CD4-positive, alpha-beta T cell treated with Interferon gamma for 1 hour (primary cell): ENCODE data around the gene CDK13.

Experiments used
- DNase-seq: peaks from one replicate; pipeline ENCODE4 v3.0.0-alpha.2; 2020

Gene CDK13

DNA sequence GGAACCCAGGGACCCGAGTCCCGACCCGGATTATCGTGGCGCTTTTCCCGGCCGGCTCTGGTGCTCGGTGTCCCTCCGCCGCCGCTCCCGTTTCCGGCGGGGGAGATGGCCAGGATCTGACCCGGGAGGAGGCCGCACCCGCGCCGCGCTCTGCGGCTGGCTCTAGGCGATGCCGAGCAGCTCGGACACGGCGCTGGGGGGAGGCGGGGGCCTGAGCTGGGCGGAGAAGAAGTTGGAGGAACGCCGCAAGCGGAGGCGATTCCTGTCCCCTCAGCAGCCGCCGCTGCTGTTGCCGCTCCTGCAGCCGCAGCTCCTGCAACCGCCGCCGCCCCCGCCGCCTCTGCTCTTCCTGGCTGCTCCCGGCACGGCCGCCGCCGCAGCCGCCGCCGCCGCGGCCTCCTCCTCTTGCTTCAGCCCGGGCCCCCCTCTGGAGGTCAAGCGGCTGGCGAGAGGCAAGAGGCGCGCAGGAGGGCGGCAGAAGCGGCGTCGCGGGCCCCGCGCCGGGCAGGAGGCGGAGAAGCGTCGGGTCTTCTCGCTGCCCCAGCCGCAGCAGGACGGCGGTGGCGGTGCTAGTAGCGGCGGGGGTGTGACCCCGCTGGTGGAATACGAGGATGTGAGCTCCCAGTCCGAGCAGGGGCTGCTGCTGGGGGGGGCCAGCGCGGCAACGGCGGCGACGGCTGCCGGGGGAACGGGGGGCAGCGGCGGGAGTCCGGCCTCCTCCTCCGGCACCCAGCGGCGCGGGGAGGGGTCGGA lies 593 bp downstream of the CDK13 start:
- DNase-seq = peak; percentile 29

DNA sequence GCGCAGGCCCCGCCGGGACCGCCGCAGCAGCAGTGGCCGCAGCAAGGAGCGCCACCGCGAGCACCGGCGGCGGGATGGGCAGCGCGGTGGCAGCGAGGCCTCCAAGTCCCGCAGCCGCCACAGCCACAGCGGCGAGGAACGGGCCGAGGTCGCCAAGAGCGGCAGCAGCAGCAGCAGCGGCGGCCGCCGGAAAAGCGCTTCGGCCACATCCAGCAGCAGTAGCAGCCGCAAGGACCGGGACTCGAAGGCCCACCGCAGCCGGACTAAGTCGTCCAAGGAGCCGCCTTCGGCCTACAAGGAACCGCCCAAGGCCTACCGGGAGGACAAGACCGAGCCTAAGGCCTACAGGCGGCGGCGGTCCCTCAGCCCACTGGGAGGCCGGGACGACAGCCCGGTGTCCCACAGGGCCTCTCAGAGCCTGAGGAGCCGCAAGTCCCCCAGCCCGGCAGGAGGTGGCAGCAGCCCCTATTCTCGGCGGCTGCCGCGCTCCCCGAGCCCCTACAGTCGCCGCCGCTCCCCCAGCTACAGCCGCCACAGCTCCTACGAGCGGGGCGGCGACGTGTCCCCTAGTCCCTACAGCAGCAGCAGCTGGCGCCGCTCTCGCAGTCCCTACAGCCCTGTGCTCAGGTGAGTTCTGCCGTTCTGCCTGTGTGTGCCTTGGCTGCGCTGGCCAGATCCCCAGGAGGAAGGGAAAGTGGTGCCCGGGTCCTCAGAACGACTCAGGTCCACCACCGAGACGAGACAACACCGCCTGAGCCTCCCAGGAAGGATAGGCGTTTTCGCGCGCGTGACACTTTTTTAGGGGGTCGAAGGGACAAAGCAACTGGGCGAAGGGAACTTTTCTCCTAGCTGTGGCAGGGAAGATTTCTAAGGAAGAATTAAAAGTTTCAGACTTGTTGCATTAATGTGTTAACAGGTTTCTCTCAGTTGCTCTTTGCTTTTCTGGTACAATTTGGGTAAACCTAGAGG lies 1.5 kb downstream of the CDK13 start:
- peak; percentile 75 for DNase-seq

DNA sequence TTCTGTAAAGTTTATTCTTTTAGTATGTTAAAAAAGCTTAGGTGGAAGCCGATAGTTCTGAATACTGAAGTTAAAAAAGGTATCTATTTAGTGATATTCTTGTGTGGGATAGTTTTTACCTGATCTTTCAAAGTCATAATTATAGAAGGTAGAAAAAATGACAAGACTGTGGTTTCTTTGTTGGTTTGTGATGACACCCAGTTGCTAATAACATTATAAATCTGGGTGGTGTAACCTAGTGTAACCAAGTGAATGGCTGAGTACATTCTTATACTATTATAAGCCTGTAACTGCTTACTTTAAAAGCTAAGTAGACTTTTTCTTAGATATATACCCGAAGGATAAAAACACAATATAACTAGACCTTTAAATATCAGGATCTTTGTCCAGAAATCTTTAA lies 2.3 kb downstream of the CDK13 start:
- DNase-seq = no peak

DNA sequence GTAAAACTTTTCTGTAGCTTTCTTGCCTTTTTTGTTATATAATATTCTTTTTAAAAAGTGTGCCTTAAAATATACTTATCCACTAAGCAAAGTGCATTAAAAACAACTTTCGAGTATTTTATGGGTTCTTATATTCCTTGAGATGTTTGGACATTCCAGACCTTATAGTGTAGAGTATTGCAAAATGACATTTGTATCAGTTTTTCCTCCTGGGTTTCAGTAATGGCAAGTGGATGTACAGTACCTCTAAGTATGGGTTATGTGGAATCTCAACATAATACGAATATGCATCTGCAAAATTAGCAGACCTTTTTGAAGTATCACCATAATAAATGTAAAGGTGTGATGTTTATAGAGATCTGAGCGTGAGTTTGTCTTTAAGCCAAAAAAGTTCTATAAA lies 2.7 kb downstream of the CDK13 start:
- DNase-seq = no peak

DNA sequence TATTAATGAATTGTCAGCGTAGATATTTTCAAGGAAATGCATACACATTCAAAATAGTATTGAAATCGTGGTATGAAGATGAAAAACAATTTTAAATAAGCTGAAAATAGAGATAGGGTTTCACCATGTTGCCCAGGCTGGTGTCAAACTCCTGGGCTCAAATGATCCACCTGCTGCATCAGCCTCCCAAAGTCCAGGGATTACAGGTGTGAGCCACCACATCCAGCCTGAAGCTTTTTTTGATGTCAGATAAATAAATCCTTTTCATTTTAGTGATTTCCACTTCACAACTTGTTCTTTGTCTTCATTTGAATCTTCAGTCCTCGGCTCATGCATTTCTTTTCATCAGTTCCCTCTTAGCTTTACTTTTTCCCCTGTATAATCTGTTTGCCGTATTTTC lies 4.6 kb downstream of the CDK13 start:
- DNase-seq = no peak

DNA sequence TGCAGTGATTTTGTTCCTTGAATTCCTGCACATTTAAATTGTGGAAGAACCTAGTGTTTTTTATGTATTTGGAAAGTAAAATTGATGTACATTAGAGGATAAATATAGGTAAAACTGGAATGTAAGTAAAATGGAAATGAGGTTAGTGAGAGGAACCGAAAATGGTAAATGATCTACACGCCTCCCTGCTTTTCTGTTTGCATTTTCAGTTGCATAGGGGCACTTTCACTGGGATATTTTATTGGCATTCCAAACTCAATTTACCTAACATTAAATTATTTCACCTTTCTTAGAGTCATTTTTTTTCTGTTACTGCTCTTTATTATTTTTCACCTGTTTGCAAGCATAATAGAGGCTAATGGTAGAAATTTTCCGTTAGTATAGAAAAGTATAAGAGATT lies 8.0 kb downstream of the CDK13 start:
- no peak for DNase-seq

DNA sequence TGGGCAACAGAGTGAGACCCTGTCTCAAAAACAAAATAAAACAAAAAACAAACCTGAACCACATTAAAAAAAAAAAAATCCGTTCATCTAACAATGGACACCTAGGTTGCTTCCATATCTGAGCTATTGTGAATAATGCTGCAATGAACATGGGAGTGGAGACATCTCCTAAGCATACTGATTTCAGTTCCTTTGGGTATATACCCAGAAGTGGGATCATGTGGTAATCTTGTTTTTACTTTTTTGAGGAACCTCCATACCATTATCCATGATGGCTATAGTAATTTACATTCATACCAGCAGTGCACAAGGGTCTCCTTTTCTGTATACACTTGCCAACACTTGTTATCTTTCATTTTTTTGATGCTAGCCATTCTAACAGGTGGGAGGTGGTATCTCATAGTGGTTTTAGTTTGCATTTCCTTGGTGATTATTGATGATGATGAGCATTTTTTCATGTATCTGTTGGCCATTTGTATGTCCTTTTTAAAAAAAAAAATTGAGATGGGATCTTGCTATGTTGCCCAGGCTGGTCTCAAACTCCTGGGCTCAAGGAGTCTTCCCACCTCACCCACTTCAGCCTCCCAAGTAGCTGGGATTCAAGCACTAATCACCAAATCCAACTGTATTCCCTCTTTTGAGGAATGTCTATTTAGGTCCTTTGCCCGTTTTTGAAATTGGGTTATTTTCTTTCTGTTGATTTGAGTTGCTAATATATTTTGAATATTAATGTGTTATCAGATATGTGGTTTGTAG lies 17.5 kb downstream of the CDK13 start:
- no peak for DNase-seq

DNA sequence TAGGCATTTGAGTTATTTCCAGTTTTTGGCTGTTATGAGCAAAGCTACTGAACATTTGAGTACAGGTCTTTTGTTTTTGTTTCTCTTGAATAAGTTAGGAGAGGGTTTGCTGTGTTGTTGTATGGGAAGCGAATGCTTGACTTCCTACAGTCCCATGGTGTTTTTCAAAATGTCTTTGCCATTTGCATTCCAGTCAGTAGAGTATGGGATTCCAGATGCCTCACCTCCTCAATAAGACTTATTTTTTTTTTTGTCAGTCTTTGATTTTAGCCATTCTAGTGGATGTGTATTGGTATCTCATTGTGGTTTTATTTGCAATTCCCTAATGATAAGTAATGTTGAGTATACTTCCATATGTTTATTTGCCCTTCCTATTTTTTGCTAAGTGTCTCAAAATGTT lies 19.4 kb downstream of the CDK13 start:
- no peak for DNase-seq

DNA sequence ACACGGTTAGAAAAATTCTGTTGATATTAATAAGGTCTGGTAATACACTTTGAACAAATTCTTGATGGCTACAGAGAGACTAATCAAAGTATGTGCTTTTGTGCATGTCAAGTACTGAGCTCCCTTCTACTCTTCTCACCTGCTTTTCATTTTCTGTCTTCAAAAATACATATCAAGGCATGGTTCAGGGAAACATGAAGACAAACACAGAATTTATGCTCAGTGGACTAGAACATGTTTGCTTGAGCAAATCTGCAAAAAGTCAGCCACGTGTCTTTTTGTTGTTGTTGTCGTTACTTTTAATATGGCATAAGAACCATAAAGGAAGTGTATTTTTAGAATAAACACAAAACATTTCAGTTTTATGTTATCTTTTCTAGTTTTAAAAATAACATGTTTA lies 21.9 kb downstream of the CDK13 start:
- DNase-seq = no peak

DNA sequence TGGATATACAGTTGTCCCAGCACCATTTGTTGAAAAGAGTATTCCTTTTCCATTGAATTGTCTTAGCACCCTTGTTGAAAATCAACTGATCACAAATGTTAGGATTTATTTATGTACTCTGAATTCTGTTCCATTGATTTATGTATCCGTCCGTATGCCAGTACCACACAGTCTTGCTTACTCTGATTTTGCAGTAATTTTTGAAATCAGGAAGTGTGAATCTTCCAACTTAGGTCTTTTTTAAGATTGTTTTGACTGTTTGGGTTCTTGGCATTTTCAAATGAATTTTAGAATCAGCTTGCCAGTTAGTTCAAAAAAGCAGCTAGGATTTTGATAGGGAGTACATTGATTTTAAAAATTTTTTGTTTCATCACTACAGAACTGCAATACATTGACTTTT lies 23.7 kb downstream of the CDK13 start:
- DNase-seq = no peak

DNA sequence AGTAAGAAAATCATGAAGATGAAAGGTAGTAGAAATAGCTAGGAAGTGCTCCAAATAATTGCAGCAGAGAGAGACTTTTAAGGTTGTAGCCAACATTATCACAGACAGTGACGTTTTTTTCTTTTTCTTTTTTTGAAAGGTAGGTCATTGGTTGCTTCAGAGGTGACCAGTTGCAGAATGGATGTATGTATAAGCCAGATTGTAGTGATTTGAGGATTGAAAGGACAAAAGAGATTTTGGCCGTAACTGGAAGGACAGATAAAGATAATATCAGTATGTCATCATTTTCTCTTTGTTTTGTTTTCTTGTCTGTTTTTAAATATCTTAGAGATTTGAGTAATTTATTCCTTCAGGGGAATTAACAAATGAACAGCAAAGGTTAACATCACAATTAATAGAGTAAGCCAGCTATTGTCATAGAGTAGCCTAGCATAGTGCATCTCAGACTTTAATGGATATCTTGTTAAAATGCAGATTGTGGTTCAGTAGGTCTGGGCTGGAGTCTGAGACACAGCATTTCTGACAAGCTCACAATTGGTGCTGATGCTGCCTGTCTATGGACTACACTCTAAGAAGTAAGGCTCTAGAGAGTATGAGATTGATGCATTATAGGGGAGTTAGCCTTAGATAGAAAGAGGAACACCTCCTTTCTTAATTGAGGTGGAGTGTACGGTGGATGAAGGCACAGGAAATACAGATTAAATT lies 28.3 kb downstream of the CDK13 start:
- no peak for DNase-seq

DNA sequence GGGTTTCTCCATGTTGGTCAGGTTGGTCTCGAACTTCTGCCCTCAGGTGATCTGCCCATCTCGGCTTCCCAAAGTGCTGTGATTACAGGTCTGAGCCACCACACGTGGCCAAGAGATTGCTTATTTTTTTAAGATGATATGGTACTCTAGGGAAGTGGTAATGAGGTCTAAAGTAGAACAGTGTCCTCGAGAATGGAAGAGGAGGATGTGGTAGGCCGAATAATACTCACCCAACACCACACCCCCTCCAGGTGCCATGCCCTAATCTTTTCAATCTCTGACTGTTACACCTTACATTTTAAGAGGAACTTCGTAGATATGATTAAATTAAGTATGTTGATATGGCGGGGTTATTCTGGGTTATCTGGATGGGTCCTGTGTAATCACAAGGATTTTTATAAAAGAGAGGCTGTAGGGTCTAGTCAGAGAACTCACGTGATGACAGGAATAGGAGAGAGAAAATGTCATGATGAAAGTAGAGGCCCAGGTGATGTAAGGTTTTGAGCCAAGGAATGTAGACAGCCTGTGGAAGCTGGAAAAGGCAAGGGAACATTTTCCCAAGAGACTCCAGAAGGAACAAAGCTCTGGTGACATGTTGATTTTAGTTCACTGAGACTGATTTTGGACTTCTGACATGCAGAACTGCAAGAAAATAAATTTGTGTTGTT lies 29.5 kb downstream of the CDK13 start:
- peak; percentile 4 for DNase-seq

DNA sequence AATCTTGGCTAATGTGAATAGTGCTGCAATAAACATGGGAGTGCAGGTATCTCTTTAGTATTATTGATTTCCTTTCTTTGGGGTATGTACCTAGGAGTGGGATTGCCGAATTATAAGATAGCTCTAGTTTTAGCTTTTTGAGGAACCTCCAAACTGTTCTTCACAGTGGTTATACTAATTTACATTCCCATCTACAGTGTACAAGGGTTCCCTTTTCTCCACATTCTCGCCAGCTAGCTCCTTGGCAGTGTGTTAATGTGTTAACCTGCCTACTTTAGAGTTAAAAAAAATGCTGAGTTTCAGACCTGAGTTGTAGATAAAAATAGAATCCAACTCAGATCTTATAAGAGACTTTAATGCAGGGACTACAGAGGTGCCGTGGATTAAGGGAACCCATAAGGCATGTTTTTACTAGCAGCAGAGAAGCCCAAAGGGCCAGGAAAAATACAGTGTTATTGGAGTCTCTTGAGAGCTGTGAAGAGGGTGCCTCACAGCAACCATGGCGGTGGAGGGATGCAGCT lies 35.4 kb downstream of the CDK13 start:
- no peak for DNase-seq

DNA sequence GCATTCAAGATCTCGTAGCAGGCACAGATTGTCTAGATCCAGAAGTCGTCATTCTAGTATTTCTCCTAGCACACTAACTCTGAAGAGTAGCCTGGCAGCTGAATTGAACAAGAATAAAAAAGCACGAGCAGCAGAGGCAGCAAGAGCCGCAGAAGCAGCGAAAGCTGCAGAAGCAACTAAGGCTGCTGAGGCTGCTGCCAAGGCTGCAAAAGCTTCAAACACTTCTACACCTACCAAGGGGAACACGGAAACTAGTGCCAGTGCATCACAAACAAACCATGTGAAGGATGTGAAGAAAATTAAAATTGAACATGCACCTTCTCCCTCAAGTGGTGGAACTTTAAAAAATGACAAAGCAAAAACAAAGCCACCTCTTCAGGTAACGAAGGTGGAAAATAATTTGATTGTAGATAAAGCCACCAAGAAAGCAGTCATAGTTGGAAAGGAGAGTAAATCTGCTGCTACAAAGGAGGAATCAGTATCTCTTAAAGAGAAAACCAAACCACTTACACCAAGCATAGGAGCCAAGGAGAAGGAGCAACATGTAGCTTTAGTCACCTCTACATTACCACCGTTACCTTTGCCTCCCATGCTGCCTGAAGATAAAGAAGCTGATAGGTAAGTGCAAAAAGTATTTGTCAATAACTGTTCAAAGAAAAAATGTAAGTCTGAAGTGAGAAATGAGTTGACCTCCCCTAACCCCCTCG lies 37.7 kb downstream of the CDK13 start:
- peak; percentile 16 for DNase-seq

DNA sequence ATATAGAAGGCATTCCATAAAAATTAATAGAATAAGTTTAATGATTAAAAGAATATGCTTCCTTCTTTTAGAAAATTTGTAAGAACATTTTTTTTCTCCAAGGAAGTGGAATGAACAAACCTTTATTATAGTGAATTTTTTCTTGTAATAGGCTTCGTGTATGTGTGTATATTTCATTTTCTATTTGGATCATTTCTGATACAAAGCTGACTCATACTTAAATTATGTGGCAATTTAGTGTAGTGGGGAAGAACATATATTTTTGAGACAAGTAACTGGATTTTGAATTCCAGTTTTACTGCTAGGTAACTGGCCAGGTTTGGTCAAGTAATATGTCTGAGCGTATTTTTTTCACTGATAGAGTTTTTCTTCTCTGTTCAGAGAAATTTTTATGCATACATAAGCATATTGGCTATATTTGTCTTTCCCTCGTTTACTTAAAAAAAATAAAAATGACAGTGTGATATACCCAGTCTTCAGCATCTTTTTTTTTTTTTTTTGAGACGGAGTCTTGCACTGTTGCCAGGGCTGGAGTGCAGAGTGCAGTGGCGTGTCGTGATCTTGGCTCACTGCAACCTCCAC lies 50.8 kb downstream of the CDK13 start:
- no peak for DNase-seq

DNA sequence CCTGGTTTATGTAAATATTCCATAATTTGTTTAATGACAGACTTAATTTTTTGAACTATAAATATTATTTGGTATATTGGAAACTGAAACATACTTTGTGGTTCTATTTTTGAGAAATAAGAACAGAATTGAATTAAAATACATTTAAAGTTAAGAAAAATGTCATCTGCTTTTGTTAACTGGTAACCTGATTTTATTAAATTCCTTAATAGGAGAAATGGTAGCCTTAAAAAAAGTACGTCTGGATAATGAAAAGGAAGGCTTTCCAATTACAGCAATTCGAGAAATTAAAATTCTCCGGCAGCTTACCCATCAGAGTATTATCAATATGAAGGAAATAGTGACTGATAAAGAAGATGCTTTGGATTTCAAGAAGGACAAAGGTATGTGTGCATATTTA lies 51.6 kb downstream of the CDK13 start:
- DNase-seq = no peak

DNA sequence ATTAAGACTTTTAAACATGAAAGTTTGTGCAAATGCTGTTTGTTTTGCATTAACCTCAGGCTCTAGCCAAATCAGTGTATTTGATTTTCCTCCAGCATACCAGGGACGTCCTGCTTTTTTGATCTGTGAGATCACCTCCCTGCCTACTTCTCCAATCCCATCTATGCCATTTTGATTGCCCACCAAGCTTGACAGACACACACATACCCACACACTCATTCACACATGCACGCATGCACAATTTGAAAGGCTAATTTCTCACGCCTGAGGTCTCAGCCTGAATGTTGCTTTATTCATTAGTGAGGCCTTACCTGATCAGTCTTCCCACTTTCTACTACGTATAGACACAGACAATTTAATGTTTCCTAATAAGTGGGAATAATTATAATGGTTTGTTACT lies 53.5 kb downstream of the CDK13 start:
- no peak for DNase-seq

DNA sequence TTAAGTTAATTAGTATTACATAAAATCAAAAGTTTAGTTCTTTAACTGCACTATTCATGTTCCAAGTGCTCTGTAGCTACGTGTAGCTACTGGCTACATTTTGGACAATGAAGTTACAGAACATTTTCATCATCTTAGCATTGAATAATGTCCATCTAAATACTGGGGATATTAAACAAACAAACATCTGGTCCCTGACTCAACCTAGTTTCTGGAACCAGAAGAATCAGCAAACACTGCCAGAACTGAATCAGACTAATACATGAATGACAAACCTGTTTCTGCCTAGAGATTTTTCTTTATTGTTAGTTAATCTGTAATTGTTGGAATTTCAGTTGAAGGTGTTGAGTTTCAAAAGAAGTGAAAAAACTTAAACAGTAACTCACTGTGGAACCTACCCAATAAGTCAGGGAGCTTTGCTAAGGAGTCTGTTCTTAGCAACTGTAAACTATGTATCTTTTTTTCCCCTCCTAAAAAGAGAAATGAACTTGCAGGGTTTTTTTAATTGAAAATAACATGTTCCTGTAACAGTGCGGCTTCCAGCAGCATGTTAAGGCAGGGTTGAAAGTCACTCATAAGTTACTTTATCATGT lies 58.3 kb downstream of the CDK13 start:
- no peak for DNase-seq

DNA sequence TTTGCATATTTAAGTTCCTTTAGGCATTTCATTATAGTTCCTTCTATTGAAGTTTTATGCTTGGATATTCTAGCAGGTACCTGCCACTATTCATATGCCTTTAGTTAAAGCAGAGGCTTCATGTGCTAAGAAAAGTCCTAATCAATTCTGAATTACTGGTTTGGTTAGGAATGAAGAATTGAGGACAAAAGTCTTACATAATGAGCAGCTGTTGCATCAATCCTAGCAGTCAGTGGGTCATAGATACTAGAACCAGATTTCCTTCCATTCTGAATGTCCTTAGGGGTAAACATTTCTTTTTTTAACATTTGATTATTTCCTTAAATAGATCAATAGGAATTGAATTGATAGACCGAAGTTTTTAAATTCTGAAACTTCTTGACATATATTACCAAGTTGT lies 59.2 kb downstream of the CDK13 start:
- no peak for DNase-seq

DNA sequence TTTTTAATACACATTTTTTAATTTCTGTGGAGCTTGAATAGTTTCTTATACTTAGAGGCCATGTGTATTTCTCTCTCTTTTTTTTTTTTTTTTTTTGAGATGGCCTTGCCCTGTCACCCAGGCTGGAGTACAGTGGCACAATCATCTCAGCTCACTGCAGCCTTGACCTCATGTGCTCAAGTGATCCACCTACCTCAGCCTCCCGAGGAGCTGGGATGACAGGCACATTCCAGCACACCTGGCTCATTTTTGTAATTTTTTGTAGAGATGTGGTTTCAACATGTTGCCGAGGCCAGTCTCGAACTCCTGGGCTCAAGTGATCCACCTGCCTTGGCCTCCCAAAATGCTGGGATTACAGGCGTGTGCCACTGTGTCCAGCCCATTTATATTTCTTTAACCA lies 64.3 kb downstream of the CDK13 start:
- DNase-seq = no peak
